ENCODE results near the gene RGCC.

The RGCC gene

DNA sequence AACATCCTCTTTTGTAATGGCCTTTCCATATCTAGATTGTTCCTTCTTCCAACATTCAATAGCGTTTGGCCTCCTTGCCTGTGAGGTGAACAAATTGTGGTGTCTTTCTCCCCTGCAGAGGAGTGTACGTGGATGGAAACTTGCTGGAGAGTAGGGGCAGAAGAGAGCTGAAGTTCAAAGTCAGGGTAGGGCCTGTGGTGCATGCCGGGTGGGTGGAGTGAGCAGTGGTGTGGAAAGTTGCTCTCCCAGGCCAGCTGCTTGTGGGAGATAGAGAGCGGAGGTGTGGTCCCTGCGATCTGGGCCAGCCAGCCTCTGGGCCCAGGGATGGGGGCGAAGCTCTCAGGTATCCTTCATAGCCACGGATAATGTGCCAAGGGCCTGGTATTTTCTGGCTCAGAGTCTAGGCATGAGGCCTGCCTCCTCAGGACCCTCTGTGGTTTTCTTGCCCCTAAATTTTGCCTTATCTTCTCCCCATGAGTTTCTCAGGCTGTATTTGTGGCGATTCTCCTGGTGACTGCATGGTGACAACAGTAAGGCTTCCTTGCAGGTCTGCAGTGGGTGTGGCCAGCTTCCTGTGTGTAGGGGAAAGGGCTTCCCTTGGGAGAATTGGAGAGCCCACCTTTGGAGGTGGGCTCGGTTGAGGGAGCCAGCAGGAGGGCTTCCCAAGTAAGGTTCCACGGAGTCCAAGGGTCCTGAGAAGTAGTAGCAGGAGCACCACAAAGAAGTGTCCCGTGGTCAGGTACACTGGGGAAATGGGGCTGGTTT is 6.7 kb downstream of the RGCC start:
- Histone ChIP-seq H3K4me1 (ENCODE audit: control insufficient read depth, insufficient read depth, low read length) (peaks cover 28% of the 10 kb centered on the region), H3K4me3 (ENCODE audit: low read length) (no peak overlapping the region), H3K36me3 (ENCODE audit: control insufficient read depth, insufficient read depth, low read length, severe bottlenecking) (peaks cover 55% of the 10 kb centered on the region), H3K9me3 (ENCODE audit: control insufficient read depth, low read length) (no peaks in the 10 kb centered on the region), H3K27me3 (replicated peaks; ENCODE audit: control insufficient read depth, insufficient read depth, low read length) (no peaks in the 10 kb centered on the region), H3K9ac (ENCODE audit: low read length) (no peak overlapping the region)
- DNase-seq (ENCODE audit: low read depth): no peak

DNA sequence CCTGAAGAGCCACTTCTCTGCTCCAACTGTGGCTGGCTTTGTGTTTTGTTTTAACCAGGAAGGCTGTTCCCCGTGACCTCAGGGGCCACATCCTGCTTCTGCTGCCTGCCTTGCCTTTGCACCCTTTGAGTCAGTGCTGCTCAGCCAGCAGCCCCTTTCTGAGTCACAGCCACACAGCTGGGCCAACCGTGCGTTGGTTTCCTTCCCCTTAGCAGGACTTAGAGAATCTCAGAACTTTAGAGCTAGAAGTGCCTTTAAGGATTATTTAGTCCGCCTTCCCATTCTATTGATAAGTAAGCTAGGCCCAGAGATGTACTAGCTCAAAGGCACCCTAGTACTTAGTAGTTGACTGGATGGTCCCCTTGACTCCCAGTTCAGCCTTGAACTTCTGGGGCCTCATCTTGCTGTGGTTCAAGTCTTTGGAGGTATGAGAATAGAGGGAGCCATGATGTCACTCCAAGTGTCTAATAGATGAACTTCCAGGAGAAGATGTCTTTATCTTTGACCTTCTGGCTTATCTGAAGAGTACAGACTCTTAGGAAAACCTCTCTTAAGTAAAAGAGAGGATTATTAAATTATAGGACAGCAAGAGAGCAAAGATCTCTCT is 8.0 kb downstream of the RGCC start:
- Histone ChIP-seq H3K4me1 (ENCODE audit: control insufficient read depth, insufficient read depth, low read length) (peaks cover 19% of the 10 kb centered on the region), H3K9me3 (ENCODE audit: control insufficient read depth, low read length) (no peaks in the 10 kb centered on the region), H3K36me3 (ENCODE audit: control insufficient read depth, insufficient read depth, low read length, severe bottlenecking) (peaks cover 67% of the 10 kb centered on the region), H3K27me3 (replicated peaks; ENCODE audit: control insufficient read depth, insufficient read depth, low read length) (no peaks in the 10 kb centered on the region), H3K4me3 (ENCODE audit: low read length) (no peak overlapping the region), H3K9ac (ENCODE audit: low read length) (no peak overlapping the region)
- DNase-seq (ENCODE audit: low read depth): peak; percentile 20

GRCh38 chr13:41465898-41466320 is 8.6 kb downstream of the RGCC start:
- Histone ChIP-seq H3K9me3 (ENCODE audit: control insufficient read depth, low read length) (no peaks in the 10 kb centered on the region), H3K9ac (ENCODE audit: low read length) (no peak overlapping the region), H3K36me3 (ENCODE audit: control insufficient read depth, insufficient read depth, low read length, severe bottlenecking) (peaks cover 67% of the 10 kb centered on the region), H3K4me1 (ENCODE audit: control insufficient read depth, insufficient read depth, low read length) (peaks cover 19% of the 10 kb centered on the region), H3K27me3 (replicated peaks; ENCODE audit: control insufficient read depth, insufficient read depth, low read length) (no peaks in the 10 kb centered on the region), H3K4me3 (ENCODE audit: low read length) (no peak overlapping the region)
- no peak for DNase-seq (ENCODE audit: low read depth)

- no peak overlapping the region for H3K9ac ChIP-seq (ENCODE audit: low read length)
- H3K4me3 ChIP-seq (ENCODE audit: low read length): no peak overlapping the region
- no peaks in the 10 kb centered on the region for H3K9me3 ChIP-seq (ENCODE audit: control insufficient read depth, low read length)
- peaks cover 55% of the 10 kb centered on the region for H3K36me3 ChIP-seq (ENCODE audit: control insufficient read depth, insufficient read depth, low read length, severe bottlenecking)
- H3K27me3 ChIP-seq (replicated peaks; ENCODE audit: control insufficient read depth, insufficient read depth, low read length): no peaks in the 10 kb centered on the region
- H3K4me1 ChIP-seq (ENCODE audit: control insufficient read depth, insufficient read depth, low read length): peaks cover 19% of the 10 kb centered on the region
- DNase-seq (ENCODE audit: low read depth): no peak
Measured at GRCh38 chr13:41467425-41467945, 10.1 kb downstream of the RGCC start.

GRCh38 chr13:41468631-41469030 is 11.3 kb downstream of the RGCC start:
- H3K9me3 ChIP-seq (ENCODE audit: control insufficient read depth, low read length): no peaks in the 10 kb centered on the region
- H3K9ac ChIP-seq (ENCODE audit: low read length): no peak overlapping the region
- peaks cover 51% of the 10 kb centered on the region for H3K36me3 ChIP-seq (ENCODE audit: control insufficient read depth, insufficient read depth, low read length, severe bottlenecking)
- H3K4me3 ChIP-seq (ENCODE audit: low read length): no peak overlapping the region
- peaks cover 19% of the 10 kb centered on the region for H3K4me1 ChIP-seq (ENCODE audit: control insufficient read depth, insufficient read depth, low read length)
- no peak for DNase-seq (ENCODE audit: low read depth)
- H3K27me3 ChIP-seq (replicated peaks; ENCODE audit: control insufficient read depth, insufficient read depth, low read length): no peaks in the 10 kb centered on the region

GRCh38 chr13:41470196-41470595 is 12.8 kb downstream of the RGCC start:
- DNase-seq (ENCODE audit: low read depth): no peak
- H3K4me1 ChIP-seq (ENCODE audit: control insufficient read depth, insufficient read depth, low read length): peaks cover 16% of the 10 kb centered on the region
- no peaks in the 10 kb centered on the region for H3K9me3 ChIP-seq (ENCODE audit: control insufficient read depth, low read length)
- peaks cover 43% of the 10 kb centered on the region for H3K36me3 ChIP-seq (ENCODE audit: control insufficient read depth, insufficient read depth, low read length, severe bottlenecking)
- H3K4me3 ChIP-seq (ENCODE audit: low read length): no peak overlapping the region
- H3K27me3 ChIP-seq (replicated peaks; ENCODE audit: control insufficient read depth, insufficient read depth, low read length): no peaks in the 10 kb centered on the region
- H3K9ac ChIP-seq (ENCODE audit: low read length): no peak overlapping the region

DNA sequence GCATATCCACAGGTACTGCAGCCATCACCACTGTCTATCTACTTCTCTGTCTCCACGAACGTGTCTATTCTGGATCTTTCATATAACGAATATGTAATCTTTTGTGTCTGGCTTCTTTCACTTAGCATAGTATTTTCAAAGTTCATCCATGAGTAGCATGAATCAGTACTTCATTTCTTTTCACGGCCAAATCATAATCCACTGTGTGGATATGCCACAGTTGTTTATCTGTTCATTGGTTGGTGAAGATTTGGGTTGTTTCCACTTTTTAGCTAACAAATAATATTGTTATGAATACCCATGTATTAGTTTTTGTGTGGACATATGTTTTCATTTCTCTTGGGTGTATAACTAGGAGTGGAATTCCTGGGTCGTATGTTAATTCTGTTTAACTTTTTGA is 14.4 kb downstream of the RGCC start:
- no peaks in the 10 kb centered on the region for H3K27me3 ChIP-seq (replicated peaks; ENCODE audit: control insufficient read depth, insufficient read depth, low read length)
- no peak for DNase-seq (ENCODE audit: low read depth)
- no peak overlapping the region for H3K9ac ChIP-seq (ENCODE audit: low read length)
- peaks cover 42% of the 10 kb centered on the region for H3K36me3 ChIP-seq (ENCODE audit: control insufficient read depth, insufficient read depth, low read length, severe bottlenecking)
- no peak overlapping the region for H3K4me3 ChIP-seq (ENCODE audit: low read length)
- no peaks in the 10 kb centered on the region for H3K9me3 ChIP-seq (ENCODE audit: control insufficient read depth, low read length)
- H3K4me1 ChIP-seq (ENCODE audit: control insufficient read depth, insufficient read depth, low read length): peaks cover 9% of the 10 kb centered on the region

GRCh38 chr13:41487222-41487621 is 29.9 kb downstream of the RGCC start:
- H3K9me3 ChIP-seq (ENCODE audit: control insufficient read depth, low read length): peaks cover 9% of the 10 kb centered on the region

GRCh38 chr13:41488124-41488523 is 30.8 kb downstream of the RGCC start:
- Histone ChIP-seq H3K27me3 (replicated peaks; ENCODE audit: control insufficient read depth, insufficient read depth, low read length) (no peaks in the 10 kb centered on the region), H3K9me3 (ENCODE audit: control insufficient read depth, low read length) (peaks cover 7% of the 10 kb centered on the region), H3K36me3 (ENCODE audit: control insufficient read depth, insufficient read depth, low read length, severe bottlenecking) (no peaks in the 10 kb centered on the region), H3K4me3 (ENCODE audit: low read length) (no peak overlapping the region), H3K4me1 (ENCODE audit: control insufficient read depth, insufficient read depth, low read length) (peaks cover 7% of the 10 kb centered on the region), H3K9ac (ENCODE audit: low read length) (no peak overlapping the region)
- no peak for DNase-seq (ENCODE audit: low read depth)

More at GRCh38 chr13:41487222-41487621, 29.9 kb downstream of the RGCC start:
- no peaks in the 10 kb centered on the region for H3K27me3 ChIP-seq (replicated peaks; ENCODE audit: control insufficient read depth, insufficient read depth, low read length)
- no peaks in the 10 kb centered on the region for H3K36me3 ChIP-seq (ENCODE audit: control insufficient read depth, insufficient read depth, low read length, severe bottlenecking)
- no peak for DNase-seq (ENCODE audit: low read depth)
- H3K9ac ChIP-seq (ENCODE audit: low read length): no peak overlapping the region
- no peak overlapping the region for H3K4me3 ChIP-seq (ENCODE audit: low read length)
- peaks cover under 1% of the 10 kb centered on the region for H3K4me1 ChIP-seq (ENCODE audit: control insufficient read depth, insufficient read depth, low read length)

DNA sequence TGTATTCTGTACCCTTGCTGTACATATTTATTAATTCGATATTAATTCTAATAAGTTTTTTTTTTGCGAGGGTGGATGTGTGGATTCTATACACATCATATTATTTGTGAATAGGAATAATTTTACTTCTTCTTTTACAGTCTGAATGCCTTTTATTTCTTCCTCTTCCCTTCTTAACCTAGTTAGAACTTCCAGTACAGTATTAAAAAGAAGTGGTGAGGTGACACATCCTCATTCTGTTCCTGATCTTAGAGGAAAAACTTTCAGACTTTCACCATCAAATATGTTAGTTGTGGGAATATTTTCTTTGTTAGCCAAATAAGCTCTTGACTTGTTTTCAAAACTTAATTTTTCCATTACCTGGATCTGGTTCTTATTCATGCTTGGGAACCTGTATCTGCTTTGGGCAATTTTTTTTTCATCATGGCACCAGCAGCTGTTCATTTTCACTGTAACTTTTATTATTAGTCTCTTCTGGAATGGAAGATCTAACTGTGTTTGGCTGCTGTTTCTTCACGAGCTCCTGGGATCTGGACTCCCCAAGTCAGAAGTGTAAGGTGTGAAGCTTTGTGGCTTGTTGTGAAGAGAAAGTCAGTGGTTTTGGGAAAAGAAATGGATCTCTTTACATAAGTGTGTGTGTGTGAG is 33.1 kb downstream of the RGCC start:
- DNase-seq (ENCODE audit: low read depth): no peak
- peaks cover 21% of the 10 kb centered on the region for H3K4me1 ChIP-seq (ENCODE audit: control insufficient read depth, insufficient read depth, low read length)
- H3K27me3 ChIP-seq (replicated peaks; ENCODE audit: control insufficient read depth, insufficient read depth, low read length): no peaks in the 10 kb centered on the region
- H3K4me3 ChIP-seq (ENCODE audit: low read length): no peak overlapping the region
- no peak overlapping the region for H3K9ac ChIP-seq (ENCODE audit: low read length)
- no peaks in the 10 kb centered on the region for H3K36me3 ChIP-seq (ENCODE audit: control insufficient read depth, insufficient read depth, low read length, severe bottlenecking)
- peaks cover 4% of the 10 kb centered on the region for H3K9me3 ChIP-seq (ENCODE audit: control insufficient read depth, low read length)

DNA sequence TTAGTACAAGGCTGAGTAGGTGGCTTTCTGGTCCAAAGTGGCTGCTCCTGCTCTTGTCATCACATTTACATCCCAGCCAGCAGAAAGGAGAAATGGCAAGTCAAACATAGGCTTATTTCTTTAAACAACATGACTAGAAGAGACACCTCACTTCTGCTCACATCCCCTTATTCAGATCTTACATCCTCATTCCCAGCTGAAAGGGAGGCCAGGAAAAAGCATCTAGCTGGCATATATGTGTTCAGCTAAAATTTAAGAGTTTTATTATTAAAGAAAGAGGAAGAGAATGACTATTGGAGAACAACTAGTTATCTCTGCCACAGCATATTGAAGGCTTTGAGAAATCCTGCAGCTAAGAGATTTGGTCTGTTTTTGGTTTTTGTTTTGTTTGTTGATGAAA is 34.1 kb downstream of the RGCC start:
- Histone ChIP-seq H3K4me3 (ENCODE audit: low read length) (no peak overlapping the region), H3K36me3 (ENCODE audit: control insufficient read depth, insufficient read depth, low read length, severe bottlenecking) (no peaks in the 10 kb centered on the region), H3K9me3 (ENCODE audit: control insufficient read depth, low read length) (no peaks in the 10 kb centered on the region), H3K27me3 (replicated peaks; ENCODE audit: control insufficient read depth, insufficient read depth, low read length) (no peaks in the 10 kb centered on the region), H3K9ac (ENCODE audit: low read length) (no peak overlapping the region), H3K4me1 (ENCODE audit: control insufficient read depth, insufficient read depth, low read length) (peaks cover 25% of the 10 kb centered on the region)
- no peak for DNase-seq (ENCODE audit: low read depth)
